ENCODE results near the gene MRPL27. TPM values are rescaled to one million over a fixed set of nuclear protein-coding genes. Genes with fewer than 3 reads are reported as not detected.

Gene MRPL27
- polyA plus RNA-seq, 1 donor from 2014 or later: 118 TPM

GRCh38 chr17:50346313-50347116 lies 26.5 kb downstream of the MRPL27 start:
- no peak for TF ChIP-seq MXI1 (conservative IDR thresholded peaks at IDR 0.05; ENCODE audit: poor library complexity, severe bottlenecking)
- TF ChIP-seq EP300 (conservative IDR thresholded peaks at IDR 0.05; ENCODE audit: poor library complexity, severe bottlenecking): no peak
- no peak for TF ChIP-seq RAD21 (conservative IDR thresholded peaks at IDR 0.05)
- TF ChIP-seq, protein P1, sequence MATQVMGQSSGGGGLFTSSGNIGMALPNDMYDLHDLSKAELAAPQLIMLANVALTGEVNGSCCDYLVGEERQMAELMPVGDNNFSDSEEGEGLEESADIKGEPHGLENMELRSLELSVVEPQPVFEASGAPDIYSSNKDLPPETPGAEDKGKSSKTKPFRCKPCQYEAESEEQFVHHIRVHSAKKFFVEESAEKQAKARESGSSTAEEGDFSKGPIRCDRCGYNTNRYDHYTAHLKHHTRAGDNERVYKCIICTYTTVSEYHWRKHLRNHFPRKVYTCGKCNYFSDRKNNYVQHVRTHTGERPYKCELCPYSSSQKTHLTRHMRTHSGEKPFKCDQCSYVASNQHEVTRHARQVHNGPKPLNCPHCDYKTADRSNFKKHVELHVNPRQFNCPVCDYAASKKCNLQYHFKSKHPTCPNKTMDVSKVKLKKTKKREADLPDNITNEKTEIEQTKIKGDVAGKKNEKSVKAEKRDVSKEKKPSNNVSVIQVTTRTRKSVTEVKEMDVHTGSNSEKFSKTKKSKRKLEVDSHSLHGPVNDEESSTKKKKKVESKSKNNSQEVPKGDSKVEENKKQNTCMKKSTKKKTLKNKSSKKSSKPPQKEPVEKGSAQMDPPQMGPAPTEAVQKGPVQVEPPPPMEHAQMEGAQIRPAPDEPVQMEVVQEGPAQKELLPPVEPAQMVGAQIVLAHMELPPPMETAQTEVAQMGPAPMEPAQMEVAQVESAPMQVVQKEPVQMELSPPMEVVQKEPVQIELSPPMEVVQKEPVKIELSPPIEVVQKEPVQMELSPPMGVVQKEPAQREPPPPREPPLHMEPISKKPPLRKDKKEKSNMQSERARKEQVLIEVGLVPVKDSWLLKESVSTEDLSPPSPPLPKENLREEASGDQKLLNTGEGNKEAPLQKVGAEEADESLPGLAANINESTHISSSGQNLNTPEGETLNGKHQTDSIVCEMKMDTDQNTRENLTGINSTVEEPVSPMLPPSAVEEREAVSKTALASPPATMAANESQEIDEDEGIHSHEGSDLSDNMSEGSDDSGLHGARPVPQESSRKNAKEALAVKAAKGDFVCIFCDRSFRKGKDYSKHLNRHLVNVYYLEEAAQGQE (IDR thresholded peaks at IDR 0.05; ENCODE audit: borderline replicate concordance): no peak
- no peak for TF ChIP-seq CTCF (IDR thresholded peaks at IDR 0.05; ENCODE audit: poor library complexity, severe bottlenecking)
- TF ChIP-seq EZH2 (IDR thresholded peaks at IDR 0.05; ENCODE audit: borderline replicate concordance, insufficient read depth, low read length, poor library complexity, severe bottlenecking): no peak
- TF ChIP-seq SMC3 (conservative IDR thresholded peaks at IDR 0.05; ENCODE audit: poor library complexity): no peak
- no peak for TF ChIP-seq TAF1 (IDR thresholded peaks at IDR 0.05; ENCODE audit: low read depth)
- TF ChIP-seq POLR2AphosphoS5 (IDR thresholded peaks at IDR 0.05): no peak
- peak overlapping the region; percentile 71 for H3K9ac ChIP-seq (ENCODE audit: low read length)
- H3K36me3 ChIP-seq (ENCODE audit: insufficient read depth, low read length): no peaks in the 10 kb centered on the region
- H3K9me2 ChIP-seq (ENCODE audit: insufficient read depth, low read length): no peaks in the 10 kb centered on the region
- H3K27ac ChIP-seq (ENCODE audit: low read length): no peak overlapping the region
- H3K79me2 ChIP-seq (replicated peaks; ENCODE audit: insufficient read depth, low read length): no peaks in the 10 kb centered on the region
- H3K4me3 ChIP-seq (ENCODE audit: low read length): peak overlapping the region; percentile 89
- no peaks in the 10 kb centered on the region for H3F3A ChIP-seq (ENCODE audit: insufficient read depth, low read length, poor library complexity, severe bottlenecking)
- no peaks in the 10 kb centered on the region for H4K20me1 ChIP-seq (ENCODE audit: insufficient read depth)
- no peaks in the 10 kb centered on the region for H3K27me3 ChIP-seq (ENCODE audit: insufficient read depth, low read depth, low read length)
- peak overlapping the region; percentile 21 for H2AFZ ChIP-seq (ENCODE audit: low read depth, low read length)
- no peaks in the 10 kb centered on the region for H3K9me3 ChIP-seq (ENCODE audit: low read length)
- H3K4me2 ChIP-seq (ENCODE audit: low read length): peak overlapping the region; percentile 70

GRCh38 chr17:50345432-50346312 lies 27.3 kb downstream of the MRPL27 start, which contains the start of gene XYLT2:
Gene XYLT2, plus strand, starts transcription at chr17:50346126. Its CDS starts 15 bp downstream, at chr17:50346141.
- H3F3A ChIP-seq (ENCODE audit: insufficient read depth, low read length, poor library complexity, severe bottlenecking): no peaks in the 10 kb centered on the region
- H4K20me1 ChIP-seq (ENCODE audit: insufficient read depth): no peaks in the 10 kb centered on the region
- peak within 1 kb of the TSS; percentile 70 for H3K4me2 ChIP-seq (ENCODE audit: low read length)
- no peak within 1 kb of the TSS for H3K27ac ChIP-seq (ENCODE audit: low read length)
- H3K9ac ChIP-seq (ENCODE audit: low read length): peak within 1 kb of the TSS; percentile 71
- no peaks in the 10 kb centered on the region for H3K9me3 ChIP-seq (ENCODE audit: low read length)
- H3K9me2 ChIP-seq (ENCODE audit: insufficient read depth, low read length): no peaks in the 10 kb centered on the region
- H3K36me3 ChIP-seq (ENCODE audit: insufficient read depth, low read length): no peaks in the 10 kb centered on the region
- peak within 1 kb of the TSS; percentile 89 for H3K4me3 ChIP-seq (ENCODE audit: low read length)
- TF ChIP-seq TAF1 (IDR thresholded peaks at IDR 0.05; ENCODE audit: low read depth): no peak
- TF ChIP-seq, protein P1 (IDR thresholded peaks at IDR 0.05; ENCODE audit: borderline replicate concordance): peak; percentile 55
- peak; percentile 82 for TF ChIP-seq MXI1 (conservative IDR thresholded peaks at IDR 0.05; ENCODE audit: poor library complexity, severe bottlenecking)
- TF ChIP-seq EZH2 (IDR thresholded peaks at IDR 0.05; ENCODE audit: borderline replicate concordance, insufficient read depth, low read length, poor library complexity, severe bottlenecking): no peak
- peak; percentile 27 for TF ChIP-seq CTCF (IDR thresholded peaks at IDR 0.05; ENCODE audit: poor library complexity, severe bottlenecking)
- no peak for TF ChIP-seq EP300 (conservative IDR thresholded peaks at IDR 0.05; ENCODE audit: poor library complexity, severe bottlenecking)
- TF ChIP-seq POLR2AphosphoS5 (IDR thresholded peaks at IDR 0.05): peak; percentile 80
- TF ChIP-seq RAD21 (conservative IDR thresholded peaks at IDR 0.05): no peak
- no peaks in the 10 kb centered on the region for H3K79me2 ChIP-seq (replicated peaks; ENCODE audit: insufficient read depth, low read length)
- no peaks in the 10 kb centered on the region for H3K27me3 ChIP-seq (ENCODE audit: insufficient read depth, low read depth, low read length)
- H2AFZ ChIP-seq (ENCODE audit: low read depth, low read length): peak within 1 kb of the TSS; percentile 42
